GM19099 (cell line): ENCODE data around the gene TENM4.

Source experiments
- POLR2A ChIP-seq: IDR thresholded peaks from 3 replicates; pipeline ENCODE4 v1.6.1; 2011; ENCODE audit warnings: low read depth; ENCODE audit not compliant: insufficient read length; ENCODE audit errors: extremely low read depth

TENM4 gene

GRCh38 chr11:79285756-79286155, 155.1 kb downstream of the TENM4 start:
- TF ChIP-seq POLR2A = no peak

GRCh38 chr11:79276736-79277325, 164.0 kb downstream of the TENM4 start:
- no peak for TF ChIP-seq POLR2A

GRCh38 chr11:79274636-79275331, 166.0 kb downstream of the TENM4 start:
- no peak for TF ChIP-seq POLR2A

GRCh38 chr11:79273781-79274180, 167.0 kb downstream of the TENM4 start:
- TF ChIP-seq POLR2A = no peak

GRCh38 chr11:79269611-79270307, 171.1 kb downstream of the TENM4 start:
- no peak for TF ChIP-seq POLR2A

- no peak for TF ChIP-seq POLR2A
These were observed 174.4 kb downstream of the TENM4 start for GRCh38 chr11:79266396-79266795.

GRCh38 chr11:79265756-79266322, 175.0 kb downstream of the TENM4 start:
- no peak for TF ChIP-seq POLR2A

- no peak for TF ChIP-seq POLR2A
These were observed 176.5 kb downstream of the TENM4 start for GRCh38 chr11:79264284-79264683.

- TF ChIP-seq POLR2A = no peak
These were observed 177.8 kb downstream of the TENM4 start for GRCh38 chr11:79263001-79263400.

- TF ChIP-seq POLR2A = no peak
These were observed 178.6 kb downstream of the TENM4 start for GRCh38 chr11:79262221-79262620.

- TF ChIP-seq POLR2A = no peak
These were observed 179.1 kb downstream of the TENM4 start for GRCh38 chr11:79261684-79262083.

- TF ChIP-seq POLR2A = no peak
These were observed 181.0 kb downstream of the TENM4 start for GRCh38 chr11:79259800-79260199.

- TF ChIP-seq POLR2A = no peak
These were observed 182.3 kb downstream of the TENM4 start for GRCh38 chr11:79258576-79258975.

GRCh38 chr11:79255965-79256364, 184.9 kb downstream of the TENM4 start:
- no peak for TF ChIP-seq POLR2A

- no peak for TF ChIP-seq POLR2A
These were observed 187.6 kb downstream of the TENM4 start for GRCh38 chr11:79253280-79253679.
